Hepatocyte (in vitro differentiated cells): ENCODE data around the gene AUTS2. TPM values are rescaled to one million over a fixed set of nuclear protein-coding genes. Genes with fewer than 3 reads are reported as not detected.

Experiments
- DNase-seq: peaks from one replicate; pipeline ENCODE4 v3.0.0-alpha.2; 2016; ENCODE audit warnings: low spot score
- H2AFZ ChIP-seq: fragments of 200-600 bp; sonication (generic); 2 replicates; pipeline ENCODE4 v1.6.0; 2016; ENCODE audit warnings: antibody characterized with exemption, mild to moderate bottlenecking
- H3K27ac ChIP-seq: fragments of 200-600 bp; sonication (generic); 2 replicates; pipeline ENCODE4 v1.5.1; 2016; ENCODE audit warnings: mild to moderate bottlenecking
- H3K27me3 ChIP-seq: fragments of 200-600 bp; sonication (generic); 2 replicates; pipeline ENCODE4 v1.6.1; 2016
- H3K36me3 ChIP-seq: fragments of 200-600 bp; sonication (generic); replicated peaks from 2 replicates; pipeline ENCODE4 v1.5.1; 2016; ENCODE audit warnings: low read depth; ENCODE audit not compliant: insufficient read depth
- H3K4me1 ChIP-seq: fragments of 200-600 bp; sonication (generic); 2 replicates; pipeline ENCODE4 v1.5.1; 2016; ENCODE audit warnings: mild to moderate bottlenecking, moderate library complexity; ENCODE audit not compliant: insufficient read depth
- H3K4me2 ChIP-seq: fragments of 200-600 bp; sonication (generic); 2 replicates; pipeline ENCODE4 v1.6.0; 2016
- H3K4me3 ChIP-seq: fragments of 200-600 bp; sonication (generic); 2 replicates; pipeline ENCODE4 v1.5.1; 2016; ENCODE audit warnings: mild to moderate bottlenecking
- H3K79me2 ChIP-seq: fragments of 200-600 bp; sonication (generic); 2 replicates; pipeline ENCODE4 v1.6.0; 2017; ENCODE audit warnings: mild to moderate bottlenecking
- H3K9me2 ChIP-seq: fragments of 200-600 bp; sonication (generic); replicated peaks from 2 replicates; pipeline ENCODE4 v1.6.0; 2017; ENCODE audit warnings: mild to moderate bottlenecking; ENCODE audit not compliant: insufficient read depth
- H3K9me3 ChIP-seq: fragments of 200-600 bp; sonication (generic); 2 replicates; pipeline ENCODE4 v1.5.1; 2016; ENCODE audit warnings: low read depth, mild to moderate bottlenecking
- H4K20me1 ChIP-seq: fragments of 200-600 bp; sonication (generic); 2 replicates; pipeline ENCODE4 v1.6.0; 2016; ENCODE audit warnings: mild to moderate bottlenecking; ENCODE audit not compliant: insufficient read depth, poor library complexity, severe bottlenecking
- CTCF ChIP-seq: fragments of 200-600 bp; sonication (generic); IDR thresholded peaks from 2 replicates; pipeline ENCODE4 v1.5.1; 2016; ENCODE audit warnings: antibody characterized with exemption, mild to moderate bottlenecking; ENCODE audit not compliant: poor library complexity
- EZH2 ChIP-seq: fragments of 200-600 bp; sonication (generic); IDR thresholded peaks from 2 replicates; pipeline ENCODE4 v1.6.1; 2016; ENCODE audit warnings: antibody characterized with exemption, mild to moderate bottlenecking, borderline replicate concordance
- EZH2phosphoT487 ChIP-seq: fragments of 200-600 bp; sonication (generic); IDR thresholded peaks from one replicate; pipeline ENCODE4 v1.6.1; 2018; ENCODE audit warnings: antibody characterized with exemption, mild to moderate bottlenecking, low read depth, moderate library complexity; ENCODE audit not compliant: unreplicated experiment, severe bottlenecking
- WGBS: methylation state at CpG from one replicate; pipeline ENCODE4 v1.1.6; 2016; ENCODE audit warnings: low lambda C conversion rate; ENCODE audit errors: missing lambda C conversion rate; 5-methylcytosine and 5-hydroxymethylcytosine counted together
- polyA plus RNA-seq: library from polyadenylated mRNA; unstranded; fragments of >200 nt; fragmentation: Nextera tagmentation; extraction: Ambion mirVana; gene quantifications from 2 replicates; pipeline ENCODE4 v1.2.1, GENCODE V29; 2016
- total RNA-seq: library from RNA; depleted of rRNA; stranded (reverse); fragments of >200 nt; gene quantifications from 2 replicates; pipeline ENCODE4 v1.2.3, GENCODE V29; 2014

Gene AUTS2
- total and polyA plus RNA-seq, 2 experiments from 2014 or later, result 34.4 to 40.9 TPM

DNA sequence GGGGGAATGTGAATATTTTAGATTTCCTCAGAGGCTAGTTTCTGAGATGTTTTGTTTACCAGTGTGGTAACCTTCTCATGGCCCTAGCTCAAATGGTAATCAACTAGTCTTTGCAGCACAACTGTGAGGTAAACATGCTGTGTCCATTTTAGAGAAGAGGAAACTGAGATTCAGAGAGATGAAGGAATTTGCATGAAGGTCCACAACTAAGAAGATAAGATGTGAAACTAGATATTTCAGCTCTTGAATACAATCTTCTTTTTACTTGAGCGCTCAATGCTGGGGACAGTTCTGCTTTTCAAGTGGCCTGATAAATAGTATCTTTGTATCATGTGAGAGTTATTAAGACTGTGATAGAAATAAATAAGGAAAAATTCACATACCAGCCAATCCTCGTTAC, 245.4 kb downstream of the AUTS2 start:
- H3K36me3 ChIP-seq, result no peaks in the 10 kb centered on the region
- TF ChIP-seq EZH2phosphoT487 (no peak), EZH2 (no peak), CTCF (no peak)

DNA sequence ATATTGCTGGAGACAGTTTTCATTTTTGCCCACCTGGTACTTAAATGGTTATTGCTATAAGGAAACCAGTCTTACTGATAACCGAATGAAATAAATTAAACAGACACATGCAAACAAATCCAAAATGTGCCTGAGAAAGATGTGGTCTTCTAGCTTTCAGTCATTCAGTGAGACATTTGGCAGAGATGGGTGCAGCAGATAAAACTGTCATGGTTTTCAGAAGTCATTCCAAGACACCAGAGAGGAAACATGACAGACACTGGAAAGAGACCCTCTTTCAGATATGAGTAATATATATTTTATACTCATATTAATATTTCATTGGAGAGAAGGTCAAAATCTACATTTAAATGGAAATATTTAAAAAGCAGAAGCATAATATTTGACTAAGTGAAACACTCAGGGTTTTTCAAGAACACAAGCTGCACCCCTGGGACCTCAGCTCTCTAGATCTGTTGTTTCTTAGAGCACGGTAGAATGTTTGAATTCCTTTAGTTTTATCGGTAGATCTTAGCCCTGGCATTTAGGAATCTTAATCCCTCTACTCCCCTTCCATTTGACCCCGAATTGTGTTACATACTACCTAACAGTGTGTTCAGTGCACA, 246.1 kb downstream of the AUTS2 start:
- H3K9me2 ChIP-seq, result no peaks in the 10 kb centered on the region
- WGBS, result 60% methylated on average over 4 of the region's 4 CpGs
- no peak overlapping the region for H3K4me3 ChIP-seq
- TF ChIP-seq CTCF, result no peak
- no peak for TF ChIP-seq EZH2phosphoT487
- TF ChIP-seq EZH2, result no peak
- H3K4me2 ChIP-seq, result no peak overlapping the region
- peaks cover 10% of the 10 kb centered on the region for H3K4me1 ChIP-seq
- peaks cover 3% of the 10 kb centered on the region for H4K20me1 ChIP-seq
- H3K79me2 ChIP-seq, result no peaks in the 10 kb centered on the region
- H3K27me3 ChIP-seq, result no peaks in the 10 kb centered on the region
- no peak for DNase-seq
- H3K9me3 ChIP-seq, result no peaks in the 10 kb centered on the region
- no peaks in the 10 kb centered on the region for H3K36me3 ChIP-seq
- H2AFZ ChIP-seq, result no peak overlapping the region
- H3K27ac ChIP-seq, result no peak overlapping the region

More for the DNA sequence above, 245.4 kb downstream of the AUTS2 start:
- no peak overlapping the region for H3K27ac ChIP-seq
- no peaks in the 10 kb centered on the region for H3K9me2 ChIP-seq
- H3K4me3 ChIP-seq, result no peak overlapping the region
- H3K9me3 ChIP-seq, result no peaks in the 10 kb centered on the region
- no peak overlapping the region for H3K4me2 ChIP-seq
- no peak for DNase-seq
- no peak overlapping the region for H2AFZ ChIP-seq
- WGBS, result 90% methylated on average over 2 of the region's 2 CpGs
- H3K79me2 ChIP-seq, result no peaks in the 10 kb centered on the region
- H3K4me1 ChIP-seq, result peaks cover 10% of the 10 kb centered on the region
- no peaks in the 10 kb centered on the region for H3K27me3 ChIP-seq
- H4K20me1 ChIP-seq, result peaks cover 3% of the 10 kb centered on the region

- 84% methylated on average over 3 of the region's 3 CpGs for WGBS
- no peak for DNase-seq
- Histone ChIP-seq H3K36me3 (no peaks in the 10 kb centered on the region), H3K9me3 (no peaks in the 10 kb centered on the region), H3K79me2 (no peaks in the 10 kb centered on the region), H3K4me2 (no peak overlapping the region), H3K27ac (no peak overlapping the region), H2AFZ (no peak overlapping the region), H3K27me3 (no peaks in the 10 kb centered on the region), H3K9me2 (no peaks in the 10 kb centered on the region), H4K20me1 (peaks cover 3% of the 10 kb centered on the region), H3K4me1 (peaks cover 10% of the 10 kb centered on the region), H3K4me3 (no peak overlapping the region)
- TF ChIP-seq CTCF (no peak), EZH2 (no peak), EZH2phosphoT487 (no peak)
Observed at GRCh38 chr7:69845721-69846495, 247.6 kb downstream of the AUTS2 start.
